BLaER1 treated with 17β-estradiol and CSF1 and Interleukin-3, amounts not matched to agents 10 nM and 100 nM (cell line): ENCODE data around the gene CHRM5.
"Not testable (repeated sequence)": the region's sequence is repeated elsewhere in the genome, so short reads cannot be mapped to it uniquely, and the experiment has no call there.

ENCODE experiments used
- H3K27ac ChIP-seq, 11 experiments: shearing (Covaris generic); formaldehyde crosslinking; 2 replicates each; pipeline ENCODE4 v1.8.1; 2022
- H3K27me3 ChIP-seq, 11 experiments: shearing (Covaris generic); formaldehyde crosslinking; 2 replicates each; pipeline ENCODE4 v1.8.1; 2022
- H3K36me3 ChIP-seq, 11 experiments: shearing (Covaris generic); formaldehyde crosslinking; 2 replicates each; pipeline ENCODE4 v1.8.1; 2022
- H3K4me1 ChIP-seq, 10 experiments: shearing (Covaris generic); formaldehyde crosslinking; 2 replicates each; pipeline ENCODE4 v1.8.1; 2022
- H3K4me2 ChIP-seq, 11 experiments: shearing (Covaris generic); formaldehyde crosslinking; 2 replicates each; pipeline ENCODE4 v1.8.1; 2022
- H3K4me3 ChIP-seq, 10 experiments: shearing (Covaris generic); formaldehyde crosslinking; 2 replicates each; pipeline ENCODE4 v1.8.1; 2022
- H3K9ac ChIP-seq, 11 experiments: shearing (Covaris generic); formaldehyde crosslinking; 2 replicates each; pipeline ENCODE4 v1.8.1; 2022
- H3K9me3 ChIP-seq, 11 experiments: shearing (Covaris generic); formaldehyde crosslinking; replicated peaks in 1 of 11; 2 replicates each; pipeline ENCODE4 v1.8.1; 2022
- H4K20me1 ChIP-seq, 11 experiments: shearing (Covaris generic); formaldehyde crosslinking; 2 replicates each; pipeline ENCODE4 v1.8.1; 2022
- Cebpa-rat ChIP-seq, 11 experiments: shearing (Covaris generic); IDR thresholded peaks; 2 replicates each; pipeline ENCODE4 v1.8.1; 2022

Gene CHRM5

DNA sequence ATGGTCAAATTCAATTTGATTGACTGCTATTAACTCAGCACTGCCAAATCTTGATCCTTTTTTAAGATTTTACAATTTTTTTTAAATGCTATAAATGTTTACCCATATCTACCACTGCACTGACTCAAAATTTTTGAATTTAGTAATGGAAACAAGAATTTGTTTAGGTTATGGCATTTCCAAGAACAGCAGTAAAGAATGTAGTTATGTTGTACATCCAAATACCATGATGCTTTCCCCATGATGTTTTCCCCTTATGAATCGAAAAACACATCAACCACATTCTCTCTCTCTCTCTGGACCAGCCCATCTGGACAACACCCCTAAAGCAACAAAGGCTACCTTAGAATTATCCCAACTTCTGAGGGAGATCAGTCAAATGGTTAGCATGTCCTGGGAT lies 14.2 kb downstream of the CHRM5 start:
- peaks cover 0 to 11% (median 0%) of the 10 kb centered on the region in 11 experiments; a peak in 5 of 22 replicates for H4K20me1 ChIP-seq
- H3K9ac ChIP-seq, result no peak overlapping the region
- H3K4me2 ChIP-seq, result no peak overlapping the region
- no peaks in the 10 kb centered on the region for H3K36me3 ChIP-seq
- no peaks in the 10 kb centered on the region for H3K9me3 ChIP-seq
- H3K27ac ChIP-seq, result no peak overlapping the region
- TF ChIP-seq Cebpa-rat (IDR thresholded peaks at IDR 0.05), result no peak
- no peak overlapping the region for H3K4me3 ChIP-seq
- peaks cover 0 to 2% (median 0%) of the 10 kb centered on the region in 10 experiments; a peak in 1 of 20 replicates for H3K4me1 ChIP-seq
- H3K27me3 ChIP-seq, result no peaks in the 10 kb centered on the region

DNA sequence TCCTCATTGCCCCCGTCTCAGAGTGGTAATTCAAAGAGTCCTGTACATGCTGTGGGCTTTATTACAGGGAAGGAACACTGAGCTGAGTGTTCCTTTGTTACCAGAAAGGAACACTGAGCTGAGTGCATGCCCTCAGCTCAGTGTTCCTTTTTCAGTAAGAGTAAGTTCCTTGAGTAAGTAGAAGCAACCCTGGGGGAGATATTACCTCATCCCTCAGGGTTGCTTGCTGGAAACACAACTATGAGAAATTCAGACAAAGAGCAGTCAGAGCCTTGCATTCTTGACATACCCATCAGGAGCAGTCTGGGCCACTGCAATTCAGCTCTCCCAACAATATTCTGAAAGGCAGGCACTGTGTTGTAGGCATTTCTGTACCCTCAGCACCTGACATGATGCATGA lies 17.0 kb downstream of the CHRM5 start:
- Histone ChIP-seq H3K4me1 (peaks cover 0 to 4% (median 0%) of the 10 kb centered on the region in 10 experiments; a peak in 1 of 20 replicates), H3K9me3 (no peaks in the 10 kb centered on the region), H4K20me1 (peaks cover 0 to 11% (median 0%) of the 10 kb centered on the region in 11 experiments; a peak in 6 of 22 replicates), H3K27me3 (no peaks in the 10 kb centered on the region), H3K4me3 (no peak overlapping the region), H3K9ac (no peak overlapping the region), H3K36me3 (no peaks in the 10 kb centered on the region), H3K4me2 (no peak overlapping the region), H3K27ac (no peak overlapping the region)
- TF ChIP-seq Cebpa-rat (IDR thresholded peaks at IDR 0.05), result no peak

DNA sequence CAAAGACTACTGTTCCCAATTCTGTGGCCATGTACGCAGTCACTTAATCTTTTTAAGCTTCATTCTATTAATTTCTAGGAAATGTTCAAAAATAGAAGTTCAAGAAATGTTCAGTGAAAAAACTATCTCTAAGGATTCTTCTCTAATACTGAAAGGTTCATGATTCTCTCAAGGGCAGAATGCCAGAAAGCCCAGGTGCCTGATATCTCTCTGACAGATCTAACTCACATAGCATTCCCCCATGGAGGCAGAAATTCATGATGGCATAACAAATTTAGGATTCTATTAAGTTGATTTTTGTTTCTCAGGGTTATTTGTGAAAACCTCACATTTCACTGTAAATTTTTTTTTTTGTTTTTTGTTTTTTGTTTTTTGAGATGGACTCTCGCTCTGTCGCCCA lies 17.5 kb downstream of the CHRM5 start:
- no peak overlapping the region for H3K4me2 ChIP-seq
- no peak overlapping the region for H3K9ac ChIP-seq
- H3K4me1 ChIP-seq, result peaks cover 0 to 4% (median 0%) of the 10 kb centered on the region in 10 experiments; a peak in 1 of 20 replicates
- H3K27me3 ChIP-seq, result no peaks in the 10 kb centered on the region
- H3K36me3 ChIP-seq, result no peaks in the 10 kb centered on the region
- no peak for TF ChIP-seq Cebpa-rat (IDR thresholded peaks at IDR 0.05)
- peaks cover 0 to 8% (median 0%) of the 10 kb centered on the region in 11 experiments; a peak in 6 of 22 replicates for H4K20me1 ChIP-seq
- no peaks in the 10 kb centered on the region for H3K9me3 ChIP-seq
- no peak overlapping the region for H3K4me3 ChIP-seq
- H3K27ac ChIP-seq, result no peak overlapping the region

- peaks cover 0 to 4% (median 0%) of the 10 kb centered on the region in 10 experiments; a peak in 1 of 20 replicates for H3K4me1 ChIP-seq
- no peak for TF ChIP-seq Cebpa-rat (IDR thresholded peaks at IDR 0.05)
- no peak overlapping the region for H3K9ac ChIP-seq
- H3K4me2 ChIP-seq, result no peak overlapping the region
- no peaks in the 10 kb centered on the region for H3K9me3 ChIP-seq
- no peaks in the 10 kb centered on the region for H3K27me3 ChIP-seq
- peaks cover 0 to 8% (median 0%) of the 10 kb centered on the region in 11 experiments; a peak in 6 of 22 replicates for H4K20me1 ChIP-seq
- H3K4me3 ChIP-seq, result no peak overlapping the region
- H3K36me3 ChIP-seq, result no peaks in the 10 kb centered on the region
- H3K27ac ChIP-seq, result no peak overlapping the region
Observed at GRCh38 chr15:33987444-33987843, 19.1 kb downstream of the CHRM5 start.

GRCh38 chr15:33988384-33988783 lies 20.1 kb downstream of the CHRM5 start:
- Histone ChIP-seq H3K9me3 (no peaks in the 10 kb centered on the region), H4K20me1 (peaks cover 0 to 8% (median 0%) of the 10 kb centered on the region in 11 experiments; a peak in 6 of 22 replicates), H3K4me2 (no peak overlapping the region), H3K27ac (no peak overlapping the region), H3K4me1 (peaks cover 0 to 4% (median 0%) of the 10 kb centered on the region in 10 experiments; a peak in 1 of 20 replicates), H3K36me3 (no peaks in the 10 kb centered on the region), H3K9ac (no peak overlapping the region), H3K4me3 (no peak overlapping the region), H3K27me3 (no peaks in the 10 kb centered on the region)
- TF ChIP-seq Cebpa-rat (IDR thresholded peaks at IDR 0.05), result no peak

DNA sequence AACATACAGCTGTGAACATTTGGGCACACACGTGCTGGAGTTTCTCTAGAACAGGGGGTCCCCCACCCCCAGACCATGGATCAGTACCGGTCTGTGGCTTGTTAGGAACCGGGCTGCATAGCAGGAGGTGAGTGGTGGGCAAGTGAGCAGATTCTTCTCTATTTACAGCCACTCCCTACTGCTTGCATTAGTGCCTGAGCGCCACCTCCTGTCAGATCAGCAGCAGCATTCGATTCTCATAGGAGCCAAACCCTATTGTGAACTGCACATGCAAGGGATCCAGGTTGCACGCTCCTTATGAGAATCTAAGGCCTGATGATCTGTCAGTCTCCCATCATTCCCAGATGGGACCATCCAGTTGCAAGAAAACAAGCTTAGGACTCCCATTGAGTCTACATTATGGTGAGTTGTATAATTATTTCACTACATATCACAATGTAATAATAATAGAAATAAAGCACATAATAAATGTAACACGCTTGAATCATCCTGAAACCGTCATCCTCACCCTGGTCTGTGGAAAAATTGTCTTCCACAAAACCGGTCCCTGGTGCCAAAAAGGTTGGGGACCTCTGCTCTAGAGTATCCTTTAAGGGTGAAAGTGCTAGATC lies 25.8 kb downstream of the CHRM5 start:
- Histone ChIP-seq H3K9ac (no peak overlapping the region), H3K4me3 (no peak overlapping the region)
- TF ChIP-seq Cebpa-rat (IDR thresholded peaks at IDR 0.05), result no peak

GRCh38 chr15:33995666-33996065 lies 27.4 kb downstream of the CHRM5 start:
- H3K27ac ChIP-seq, H3K9ac ChIP-seq, H3K36me3 ChIP-seq, H3K27me3 ChIP-seq, H3K4me1 ChIP-seq, H3K9me3 ChIP-seq, H3K4me2 ChIP-seq, H3K4me3 ChIP-seq: not testable (repeated sequence)
- peaks cover 0 to 12% (median 0%) of the 10 kb centered on the region in 11 experiments; a peak in 3 of 22 replicates for H4K20me1 ChIP-seq

More for the DNA sequence above, 25.8 kb downstream of the CHRM5 start:
- Histone ChIP-seq H3K4me2 (no peak overlapping the region), H3K4me1 (no peaks in the 10 kb centered on the region), H4K20me1 (peaks cover 0 to 12% (median 0%) of the 10 kb centered on the region in 11 experiments; a peak in 3 of 22 replicates), H3K27me3 (no peaks in the 10 kb centered on the region), H3K9me3 (no peaks in the 10 kb centered on the region), H3K36me3 (no peaks in the 10 kb centered on the region; a peak in 1 of 22 replicates), H3K27ac (no peak overlapping the region)

- Histone ChIP-seq H4K20me1 (no peaks in the 10 kb centered on the region; a peak in 1 of 22 replicates), H3K27ac (no peak overlapping the region)
Observed at GRCh38 chr15:34001536-34001935, 33.2 kb downstream of the CHRM5 start.

GRCh38 chr15:34006381-34006780 lies 38.1 kb downstream of the CHRM5 start:
- Histone ChIP-seq H4K20me1 (no peaks in the 10 kb centered on the region; a peak in 1 of 22 replicates), H3K36me3 (0 out of 22 replicates have a peak, but pooled peaks cover 0 to 4% (median 0%) of the 10 kb centered on the region in 11 experiments), H3K27ac (no peak overlapping the region), H3K4me2 (no peak overlapping the region), H3K9me3 (no peaks in the 10 kb centered on the region), H3K27me3 (no peaks in the 10 kb centered on the region), H3K4me3 (no peak overlapping the region), H3K9ac (no peak overlapping the region), H3K4me1 (no peaks in the 10 kb centered on the region; a peak in 1 of 20 replicates)
- TF ChIP-seq Cebpa-rat (IDR thresholded peaks at IDR 0.05), result no peak

More at GRCh38 chr15:34001536-34001935, 33.2 kb downstream of the CHRM5 start:
- Histone ChIP-seq H3K9ac (no peak overlapping the region), H3K4me1 (no peaks in the 10 kb centered on the region), H3K4me3 (no peak overlapping the region), H3K27me3 (no peaks in the 10 kb centered on the region), H3K36me3 (peaks cover 0 to 4% (median 0%) of the 10 kb centered on the region in 11 experiments; a peak in 1 of 22 replicates), H3K9me3 (no peaks in the 10 kb centered on the region), H3K4me2 (no peak overlapping the region)
- no peak for TF ChIP-seq Cebpa-rat (IDR thresholded peaks at IDR 0.05)

DNA sequence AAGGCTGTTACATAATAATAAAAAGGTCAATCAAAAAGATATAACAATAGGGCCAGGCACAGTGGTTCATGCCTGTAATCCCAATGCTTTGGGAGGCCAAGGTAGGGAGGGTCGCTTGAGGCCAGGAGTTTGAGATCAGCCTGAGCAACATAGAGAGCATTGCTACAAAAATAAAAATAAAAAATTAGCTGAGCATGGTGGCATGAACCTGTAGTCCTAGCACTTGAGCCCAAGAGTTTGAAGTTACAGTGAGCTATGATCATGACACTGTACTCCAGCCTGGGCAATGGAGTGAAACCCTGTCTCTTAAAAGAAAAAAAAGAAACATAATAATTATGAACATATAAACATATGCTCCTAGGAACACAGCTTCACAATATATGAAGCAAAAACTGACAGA lies 41.4 kb downstream of the CHRM5 start:
- H3K27me3 ChIP-seq, result no peaks in the 10 kb centered on the region
- H3K36me3 ChIP-seq, result no peaks in the 10 kb centered on the region
- no peaks in the 10 kb centered on the region; a peak in 1 of 20 replicates for H3K4me1 ChIP-seq
- H3K27ac ChIP-seq, result no peak overlapping the region
- no peak for TF ChIP-seq Cebpa-rat (IDR thresholded peaks at IDR 0.05)
- no peaks in the 10 kb centered on the region for H3K9me3 ChIP-seq
- H3K4me3 ChIP-seq, result no peak overlapping the region
- H4K20me1 ChIP-seq, result no peaks in the 10 kb centered on the region; a peak in 1 of 22 replicates
- H3K9ac ChIP-seq, result no peak overlapping the region
- H3K4me2 ChIP-seq, result no peak overlapping the region
